Activated gamma-delta T cell treated with anti-CD3 and anti-CD28 coated beads, Interleukin-2, amount 50 U/mL, for 16 hours (primary cell): ENCODE results near the gene DDX41.
"Not testable (repeated sequence)": the region's sequence is repeated elsewhere in the genome, so short reads cannot be mapped to it uniquely, and the experiment has no call there.

Experiments
- DNase-seq: peaks from one replicate; pipeline ENCODE4 v3.0.0-alpha.2; 2020; ENCODE audit warnings: low read depth

DDX41 gene

DNA sequence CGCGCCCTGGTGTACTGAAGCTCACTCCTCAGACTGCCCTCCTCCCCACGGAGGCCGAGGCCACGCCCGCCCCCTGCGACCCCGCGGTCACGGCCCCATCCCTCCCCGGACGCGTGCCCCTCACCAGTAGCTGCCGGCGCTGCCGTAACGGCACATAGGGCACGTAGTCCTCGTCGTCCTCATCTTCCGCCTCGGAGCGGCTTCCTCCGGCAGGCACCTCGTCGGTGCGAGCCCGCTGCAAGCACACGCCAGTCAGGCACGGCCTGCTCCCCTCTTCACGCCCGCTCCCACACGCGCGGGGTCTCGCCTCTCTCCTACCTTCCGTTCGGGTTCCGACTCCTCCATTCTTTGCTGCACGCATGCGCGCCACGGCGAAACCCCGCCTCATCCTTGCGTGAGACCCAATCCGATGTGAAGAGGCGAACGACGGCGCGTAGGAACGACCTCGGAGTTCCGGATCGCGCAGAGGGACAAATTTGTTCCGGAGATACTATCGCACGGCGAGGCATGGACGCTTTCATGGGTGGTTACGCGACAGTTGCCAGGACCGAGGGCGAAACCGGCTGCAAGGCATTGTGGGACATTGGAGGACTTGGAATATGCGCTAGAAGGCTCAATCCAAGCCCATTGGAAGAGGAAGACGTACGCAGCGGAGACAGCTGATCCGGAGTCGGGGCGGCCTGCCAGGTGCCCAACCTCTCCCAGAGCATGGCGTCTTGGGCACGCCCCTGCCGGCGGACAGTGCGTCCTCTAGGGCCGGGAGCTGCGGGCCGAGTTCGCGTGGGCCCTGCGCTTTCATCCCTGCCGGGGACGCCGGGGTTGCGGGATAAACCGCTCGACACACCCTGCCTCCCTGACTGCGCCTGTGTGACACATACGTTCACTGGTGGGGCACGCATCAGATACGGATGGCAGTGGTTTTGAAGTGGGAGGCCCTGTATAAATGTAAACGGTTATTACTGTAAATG, at the start of gene DDX41:
TSS of gene DDX41 (minus strand) at position 361 of the 968 bp plus-strand sequence. CDS start at position 345, 16 bp downstream.
- peak; percentile 94 for DNase-seq

GRCh38 chr5:177565046-177565445, 48.3 kb upstream of the DDX41 start:
- no peak for DNase-seq

GRCh38 chr5:177559446-177559941, 42.7 kb upstream of the DDX41 start:
- DNase-seq = not testable (repeated sequence)

- DNase-seq = no peak
Observed at GRCh38 chr5:177557796-177558195, 41.0 kb upstream of the DDX41 start.

- DNase-seq = no peak
Observed at GRCh38 chr5:177557041-177557647, 40.4 kb upstream of the DDX41 start.

DNA sequence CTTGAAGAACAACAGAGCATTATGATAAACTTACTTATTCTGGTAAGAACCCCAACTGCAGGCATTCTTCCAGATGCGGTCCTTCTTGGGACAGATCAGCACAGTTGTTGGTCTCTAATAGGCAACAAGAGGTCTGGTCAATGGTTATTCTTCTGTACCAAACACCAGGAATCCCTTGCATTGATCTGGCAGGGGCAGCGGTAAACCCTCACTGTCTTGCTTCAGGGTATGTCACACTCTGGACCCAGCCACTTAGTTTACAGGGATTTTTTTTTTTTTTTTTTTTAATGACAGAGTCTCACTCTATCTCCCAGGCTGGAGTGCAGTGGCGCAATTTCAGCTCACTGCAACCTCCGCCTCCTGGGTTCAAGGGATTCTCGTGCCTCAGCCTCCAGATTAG, 38.9 kb upstream of the DDX41 start:
- no peak for DNase-seq

GRCh38 chr5:177555228-177555627, 38.5 kb upstream of the DDX41 start:
- no peak for DNase-seq

DNA sequence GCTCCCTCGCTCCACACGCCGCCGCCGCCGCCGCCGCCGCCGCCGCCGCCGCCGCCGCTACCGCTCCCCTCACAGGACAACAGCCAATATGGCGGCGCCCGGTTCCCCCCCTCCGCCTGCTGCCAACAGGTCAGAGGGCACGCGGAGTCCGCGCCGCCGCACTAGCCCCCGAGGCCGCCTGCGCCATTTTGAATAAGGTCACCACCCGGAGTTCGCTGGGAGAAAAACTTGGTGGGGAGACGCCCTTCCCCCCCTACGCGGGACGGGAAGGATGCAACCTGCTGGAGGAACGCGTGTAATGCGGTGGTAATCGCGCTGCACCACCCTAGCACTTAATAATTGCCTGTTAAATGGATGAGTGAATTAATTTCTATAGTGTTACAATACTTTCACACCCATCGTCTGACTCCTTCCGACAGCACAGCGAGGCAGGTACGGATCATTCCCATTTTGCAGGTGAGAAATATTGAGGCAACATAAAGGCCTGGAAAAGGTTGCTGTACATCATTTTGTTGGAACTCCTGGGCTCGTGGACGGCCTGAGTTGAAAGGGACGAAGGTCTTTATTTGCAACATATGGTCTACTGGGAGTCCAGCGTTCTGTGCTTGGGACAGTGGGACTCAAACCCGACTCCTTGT, 37.8 kb upstream of the DDX41 start, which contains the start of gene FAM193B:
TSS of gene FAM193B (minus strand) at position 90 of the 638 bp plus-strand sequence. CDS start 105 bp downstream, outside the sequence.
- peak; percentile 94 for DNase-seq

- DNase-seq = peak; percentile 15
Observed at GRCh38 chr5:177553671-177554429, 37.1 kb upstream of the DDX41 start.

DNA sequence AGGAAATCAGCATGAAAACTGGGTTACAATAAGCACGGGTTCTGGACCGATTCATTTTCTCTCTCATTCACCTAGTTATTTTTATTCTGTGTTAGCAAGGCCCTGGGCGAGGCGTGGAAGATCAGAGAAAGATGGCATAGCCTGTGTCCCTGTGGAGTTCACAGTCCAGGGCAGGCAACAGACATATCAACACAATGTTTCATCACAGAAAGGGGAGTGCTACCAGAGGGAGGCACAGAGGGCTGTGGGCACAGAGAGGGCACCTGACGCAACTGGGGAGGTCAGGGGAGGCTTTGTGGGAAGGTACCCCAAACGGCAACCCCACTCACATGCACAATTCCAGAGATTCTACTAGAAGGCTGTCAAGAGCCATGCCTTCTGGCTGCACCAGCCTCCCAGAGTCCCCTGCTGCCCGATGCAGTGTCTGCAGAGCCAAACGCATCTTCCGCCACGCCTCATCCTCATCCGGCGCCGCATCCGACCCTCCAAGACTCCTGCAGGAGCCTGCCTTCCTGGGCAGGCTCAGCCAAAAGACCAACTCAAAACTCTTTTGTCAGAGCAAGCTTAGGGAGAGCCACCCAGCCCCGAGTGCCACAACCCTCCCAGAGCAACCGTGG, 36.2 kb upstream of the DDX41 start:
- no peak for DNase-seq

DNA sequence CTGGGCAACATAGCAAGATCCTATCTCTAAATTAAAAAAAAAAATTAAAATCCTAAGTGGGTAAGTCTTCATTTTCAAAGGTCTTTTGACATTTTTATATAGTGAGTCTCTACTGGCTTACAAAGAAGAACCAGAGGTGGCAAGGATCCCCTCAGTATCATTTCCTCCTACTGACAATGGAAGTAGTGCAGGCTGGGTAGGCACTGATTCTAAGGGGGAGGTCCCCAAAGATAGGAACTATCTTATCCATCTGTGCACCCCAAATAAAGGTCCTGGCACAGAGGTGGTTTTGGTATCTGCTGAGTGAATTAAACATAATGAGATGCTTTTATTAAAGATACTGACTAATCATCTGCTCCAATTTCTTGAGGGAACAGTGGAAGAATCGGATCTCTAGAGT, 33.4 kb upstream of the DDX41 start:
- no peak for DNase-seq

- DNase-seq = no peak
Observed at GRCh38 chr5:177548495-177548894, 31.7 kb upstream of the DDX41 start.

- no peak for DNase-seq
Observed at GRCh38 chr5:177547736-177548135, 31.0 kb upstream of the DDX41 start.

GRCh38 chr5:177546258-177546741, 29.5 kb upstream of the DDX41 start:
- no peak for DNase-seq

- DNase-seq = no peak
Observed at GRCh38 chr5:177545487-177546257, 28.9 kb upstream of the DDX41 start.

DNA sequence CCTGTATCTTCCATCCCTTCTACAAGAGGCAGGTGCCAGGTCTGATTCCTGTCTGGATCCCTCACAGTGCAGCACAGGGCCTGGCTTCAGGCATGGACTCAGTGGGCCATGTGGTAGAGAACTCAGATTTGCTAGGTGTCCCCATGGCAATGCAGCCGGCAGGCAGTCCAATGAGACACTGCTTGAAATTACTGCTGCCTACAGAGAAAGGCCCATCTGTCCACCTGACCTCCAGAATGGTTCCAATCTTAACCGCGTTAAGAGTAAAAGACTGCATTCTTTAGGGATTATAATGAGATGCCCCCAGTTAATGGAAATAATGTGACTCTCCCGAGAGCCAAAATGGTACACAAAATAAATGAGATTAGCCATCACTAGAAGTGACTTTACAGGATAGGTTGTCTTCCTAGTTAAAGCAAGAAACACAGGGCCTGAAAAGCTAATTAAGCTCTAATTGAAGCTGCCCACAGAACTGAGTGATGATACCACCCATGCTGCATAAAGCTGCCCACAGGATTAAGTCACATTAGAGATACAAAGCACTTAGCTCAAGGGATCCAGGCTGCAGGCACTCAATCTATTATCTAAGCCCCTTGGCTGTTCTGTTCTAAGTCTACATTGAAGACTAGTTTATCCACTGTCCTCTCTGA, 26.2 kb upstream of the DDX41 start:
- DNase-seq = no peak

- no peak for DNase-seq
Observed at GRCh38 chr5:177540438-177540837, 23.7 kb upstream of the DDX41 start.

GRCh38 chr5:177539411-177539810, 22.6 kb upstream of the DDX41 start:
- DNase-seq = no peak

DNA sequence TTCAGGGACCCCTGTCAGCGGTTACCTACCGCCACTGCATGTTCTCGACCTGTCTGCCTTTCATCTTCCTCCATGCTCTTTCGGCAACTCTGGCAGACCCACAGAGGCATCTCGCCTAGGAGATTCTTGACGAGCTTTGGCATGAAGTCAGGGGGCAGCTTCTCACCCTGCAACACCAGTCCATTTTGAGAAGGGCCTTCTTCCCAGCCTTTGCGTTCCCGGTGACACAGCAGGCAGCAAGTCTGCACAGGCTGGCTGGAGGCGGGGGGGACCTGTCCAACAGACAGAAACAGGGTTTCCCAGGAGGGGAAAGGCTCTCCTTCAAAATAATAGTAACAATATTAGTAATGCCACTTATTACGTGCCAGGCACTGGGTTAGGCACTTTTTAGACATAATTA, 22.1 kb upstream of the DDX41 start:
- DNase-seq = no peak
